GM19239 (cell line): ENCODE data around the gene FOXL3.

Experiments used
- DNase-seq: peaks from one replicate; pipeline ENCODE4 v3.0.0; 2011; ENCODE audit warnings: low spot score; ENCODE audit not compliant: insufficient read length
- FAIRE-seq: peaks from 2 replicates; lab custom pipeline; 2011; peaks lifted over from hg19 to GRCh38; lab: Jason Lieb, UNC

The FOXL3 gene

DNA sequence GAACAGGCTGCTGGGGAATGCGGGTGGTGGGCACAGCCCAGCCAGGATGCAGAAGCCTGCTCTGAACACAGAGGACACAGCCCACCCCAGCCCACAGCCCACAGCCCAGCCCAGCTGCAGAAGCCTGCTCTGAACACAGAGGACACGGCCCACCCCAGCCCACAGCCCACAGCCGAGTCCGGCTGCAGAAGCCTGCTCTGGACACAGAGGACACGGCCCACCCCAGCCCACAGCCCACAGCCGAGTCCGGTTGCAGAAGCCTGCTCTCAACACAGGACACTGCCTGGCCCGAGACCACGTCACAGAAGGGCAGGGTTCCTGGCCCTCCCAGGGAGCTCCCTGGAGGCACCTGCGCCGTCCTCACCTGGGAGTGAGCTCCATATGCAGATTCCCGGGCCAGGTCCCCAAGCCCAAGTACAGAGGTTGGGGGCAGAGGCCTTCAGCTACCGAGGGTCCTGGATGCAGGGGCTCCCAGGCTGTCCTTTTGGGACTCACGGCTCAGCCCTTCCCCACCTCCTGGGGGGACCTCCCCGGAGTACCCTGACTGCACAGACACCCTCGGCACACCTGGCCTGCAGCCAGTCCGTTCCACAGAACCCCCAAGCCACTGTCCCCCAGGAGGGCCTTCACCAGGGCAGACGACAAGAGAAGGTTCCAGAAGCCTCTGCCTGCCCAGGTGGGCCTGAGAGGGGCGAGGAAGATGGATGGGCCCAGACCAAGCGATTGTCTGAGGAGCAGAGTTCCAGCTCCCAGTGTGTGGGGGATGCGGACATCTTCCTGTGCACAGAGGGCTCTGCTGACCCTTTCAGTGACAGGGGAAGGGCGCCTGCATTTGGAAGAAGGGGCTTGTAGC is 23.7 kb upstream of the FOXL3 start:
- no peak for FAIRE-seq
- DNase-seq: no peak

GRCh38 chr7:266851-267840 is 22.8 kb upstream of the FOXL3 start:
- FAIRE-seq: no peak
- no peak for DNase-seq

GRCh38 chr7:268991-269390 is 21.0 kb upstream of the FOXL3 start:
- FAIRE-seq (no peak), DNase-seq (no peak)

GRCh38 chr7:269721-270120 is 20.2 kb upstream of the FOXL3 start:
- FAIRE-seq: no peak
- no peak for DNase-seq

- DNase-seq (no peak), FAIRE-seq (no peak)
Measured at GRCh38 chr7:270351-270983, 19.5 kb upstream of the FOXL3 start.

- no peak for DNase-seq
Measured at GRCh38 chr7:271266-272107, 18.5 kb upstream of the FOXL3 start.

GRCh38 chr7:272108-272615 is 17.8 kb upstream of the FOXL3 start:
- FAIRE-seq: no peak
- DNase-seq: no peak

More at GRCh38 chr7:271266-272107, 18.5 kb upstream of the FOXL3 start:
- no peak for FAIRE-seq

DNA sequence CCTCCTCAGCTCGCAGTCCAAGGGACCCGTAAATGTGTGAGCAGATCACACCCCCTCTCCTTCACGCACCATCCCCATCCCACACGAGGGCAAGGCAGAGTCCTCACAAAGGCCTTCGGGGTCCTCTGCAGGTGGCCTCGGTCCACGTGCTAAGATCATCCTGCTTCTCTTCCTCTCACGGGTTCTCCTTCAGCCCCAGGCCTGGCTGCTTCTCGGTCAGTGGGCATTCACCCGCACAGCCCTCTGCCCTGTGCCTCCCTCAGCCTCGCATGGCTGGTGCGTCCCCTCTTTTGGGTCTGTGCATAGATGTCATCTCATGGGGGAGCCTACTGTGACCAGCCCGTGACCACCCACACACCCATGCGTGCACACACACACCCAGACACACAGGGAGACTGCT is 17.3 kb upstream of the FOXL3 start:
- no peak for FAIRE-seq
- no peak for DNase-seq

DNA sequence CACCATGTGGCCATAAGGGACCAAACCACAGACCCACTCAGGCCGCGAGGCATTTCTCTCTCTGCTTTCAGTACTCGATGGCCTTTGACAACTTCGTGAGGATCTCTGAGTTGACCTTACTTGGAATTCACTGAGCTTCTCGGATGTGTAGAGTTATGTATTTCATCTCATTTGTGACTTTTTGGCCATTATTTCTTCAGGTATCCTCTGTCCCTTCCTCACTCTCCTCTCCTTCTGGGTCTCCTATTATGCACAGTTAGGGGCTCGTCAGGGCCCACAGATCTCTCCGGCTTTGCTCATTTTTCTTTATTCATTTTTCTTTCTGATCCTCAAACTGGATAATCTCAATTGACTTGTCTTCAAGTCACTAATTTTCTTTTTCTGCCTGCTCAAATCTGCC is 16.6 kb upstream of the FOXL3 start:
- DNase-seq (no peak), FAIRE-seq (no peak)

DNA sequence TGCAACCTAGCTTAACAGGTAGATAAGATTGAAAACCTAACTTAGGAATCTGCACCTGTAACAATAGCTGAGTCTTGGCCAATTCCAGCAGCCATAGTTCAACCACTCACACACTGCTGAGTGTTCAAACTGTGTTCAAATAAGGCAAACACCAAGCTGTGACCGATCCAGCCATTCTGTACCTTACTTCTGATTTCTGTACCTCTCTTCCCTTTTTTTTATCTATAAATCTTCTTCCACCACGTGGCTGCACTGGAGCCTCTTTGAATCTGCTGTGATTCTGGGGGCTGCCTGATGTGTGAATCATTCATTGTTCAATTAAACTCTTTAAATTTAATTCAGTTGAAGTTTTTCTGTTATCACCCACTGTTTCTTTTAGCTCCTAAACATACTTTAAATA is 15.7 kb upstream of the FOXL3 start:
- no peak for FAIRE-seq
- no peak for DNase-seq

- FAIRE-seq: no peak
Measured at GRCh38 chr7:276230-276835, 13.6 kb upstream of the FOXL3 start.

GRCh38 chr7:277228-277627 is 12.7 kb upstream of the FOXL3 start:
- no peak for DNase-seq
- FAIRE-seq: no peak

More at GRCh38 chr7:276230-276835, 13.6 kb upstream of the FOXL3 start:
- no peak for DNase-seq

- DNase-seq: no peak
- FAIRE-seq: no peak
Measured at GRCh38 chr7:278081-278480, 11.9 kb upstream of the FOXL3 start.

GRCh38 chr7:279821-280220 is 10.1 kb upstream of the FOXL3 start:
- DNase-seq (no peak), FAIRE-seq (no peak)

DNA sequence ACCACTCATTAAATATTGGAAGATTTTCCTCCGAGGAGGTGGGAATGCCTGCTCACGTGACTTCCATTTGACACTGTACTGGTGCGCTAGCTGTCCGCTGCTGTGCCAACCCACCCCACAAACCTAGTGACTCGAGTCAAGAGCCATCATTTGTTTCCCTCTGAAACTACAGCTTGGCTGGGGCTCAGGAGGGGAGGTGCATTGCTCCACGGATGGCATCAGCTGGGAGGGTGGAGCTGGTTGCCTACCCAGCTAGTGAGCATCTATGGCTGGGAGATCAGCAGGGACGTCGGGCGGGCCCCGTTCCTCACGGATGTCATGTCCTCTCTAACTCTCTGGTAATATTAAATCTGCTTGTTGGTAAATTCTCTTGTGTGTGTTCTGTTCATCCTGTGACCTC is 9.5 kb upstream of the FOXL3 start:
- FAIRE-seq: no peak
- no peak for DNase-seq

DNA sequence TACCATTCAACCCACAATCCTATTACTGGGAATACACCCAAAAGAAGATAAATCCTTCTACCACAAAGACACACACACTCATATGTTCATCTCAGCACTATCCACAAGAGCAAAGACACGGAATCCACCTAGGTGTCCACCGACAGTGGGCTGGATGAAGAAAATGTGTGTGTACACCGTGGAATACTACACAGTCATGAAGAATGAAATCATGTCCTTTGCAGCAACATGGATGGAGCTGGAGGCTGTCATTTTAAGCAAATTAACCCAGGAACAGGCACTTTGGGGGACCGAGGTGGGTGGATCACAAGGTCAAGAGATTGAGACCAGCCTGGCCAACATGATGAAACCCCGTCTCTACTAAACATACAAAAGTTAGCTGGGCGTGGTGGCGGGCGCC is 8.3 kb upstream of the FOXL3 start:
- FAIRE-seq (no peak), DNase-seq (no peak)

- no peak for FAIRE-seq
Measured at GRCh38 chr7:282621-283020, 7.3 kb upstream of the FOXL3 start.

GRCh38 chr7:284762-285722 is 4.9 kb upstream of the FOXL3 start:
- FAIRE-seq (no peak), DNase-seq (no peak)

More at GRCh38 chr7:282621-283020, 7.3 kb upstream of the FOXL3 start:
- DNase-seq: no peak
